HuH-7 (cell line): ENCODE measurements around the gene SPDYE4.

Source experiments
- DNase-seq: peaks from one replicate; pipeline ENCODE4 v3.0.0; 2011; ENCODE audit warnings: low spot score

SPDYE4 gene

GRCh38 chr17:8785547-8786413 is 27.4 kb upstream of the SPDYE4 start:
- DNase-seq = peak; percentile 58

GRCh38 chr17:8782176-8782575 is 23.8 kb upstream of the SPDYE4 start:
- DNase-seq = no peak

GRCh38 chr17:8781776-8782175 is 23.4 kb upstream of the SPDYE4 start:
- DNase-seq = no peak

- no peak for DNase-seq
Measured at GRCh38 chr17:8776881-8777280, 18.5 kb upstream of the SPDYE4 start.

GRCh38 chr17:8776248-8776647 is 17.9 kb upstream of the SPDYE4 start:
- DNase-seq = no peak

- no peak for DNase-seq
Measured at GRCh38 chr17:8766731-8767130, 8.4 kb upstream of the SPDYE4 start.

GRCh38 chr17:8762012-8762411 is 3.7 kb upstream of the SPDYE4 start:
- DNase-seq = no peak

GRCh38 chr17:8757189-8757588 is 1.2 kb downstream of the SPDYE4 start:
- DNase-seq = no peak

GRCh38 chr17:8755590-8756255 is 2.6 kb downstream of the SPDYE4 start:
- DNase-seq = no peak

GRCh38 chr17:8754890-8755289 is 3.5 kb downstream of the SPDYE4 start:
- no peak for DNase-seq

GRCh38 chr17:8753976-8754440 is 4.3 kb downstream of the SPDYE4 start:
- DNase-seq = no peak

GRCh38 chr17:8753136-8753975 is 5.0 kb downstream of the SPDYE4 start:
- DNase-seq = no peak

GRCh38 chr17:8749616-8750015 is 8.7 kb downstream of the SPDYE4 start:
- DNase-seq = no peak

- no peak for DNase-seq
Measured at GRCh38 chr17:8747742-8748141, 10.6 kb downstream of the SPDYE4 start.

- no peak for DNase-seq
Measured at GRCh38 chr17:8746501-8747236, 11.7 kb downstream of the SPDYE4 start.

- DNase-seq = peak; percentile 79
Measured at GRCh38 chr17:8745586-8746500, 12.5 kb downstream of the SPDYE4 start.

- DNase-seq = no peak
Measured at GRCh38 chr17:8744086-8744785, 14.1 kb downstream of the SPDYE4 start.

GRCh38 chr17:8742819-8743218 is 15.5 kb downstream of the SPDYE4 start:
- no peak for DNase-seq

- no peak for DNase-seq
Measured at GRCh38 chr17:8742274-8742673, 16.1 kb downstream of the SPDYE4 start.

- DNase-seq = no peak
Measured at GRCh38 chr17:8741771-8742170, 16.6 kb downstream of the SPDYE4 start.
